GM18867 (cell line): ENCODE measurements around the gene EMC1.
"Not testable (repeated sequence)": the region's sequence is repeated elsewhere in the genome, so short reads cannot be mapped to it uniquely, and the experiment has no call there.

Experiments used
- ATAC-seq: cut with Tn5 transposase; IDR thresholded peaks from one replicate; pipeline ENCODE4 v1.9.1; 2021; ENCODE audit warnings: mild to moderate bottlenecking, moderate library complexity; ENCODE audit not compliant: unreplicated experiment

The EMC1 gene

GRCh38 chr1:19196331-19196730 lies 55.0 kb downstream of the EMC1 start:
- no peak for ATAC-seq

GRCh38 chr1:19193004-19193403 lies 58.3 kb downstream of the EMC1 start:
- no peak for ATAC-seq

- ATAC-seq: no peak
Measured at GRCh38 chr1:19191811-19192210, 59.5 kb downstream of the EMC1 start.

GRCh38 chr1:19190468-19190867 lies 60.9 kb downstream of the EMC1 start:
- ATAC-seq: no peak

GRCh38 chr1:19189270-19189669 lies 62.1 kb downstream of the EMC1 start:
- ATAC-seq: no peak

- ATAC-seq: no peak
Measured at GRCh38 chr1:19187852-19188251, 63.5 kb downstream of the EMC1 start.

GRCh38 chr1:19186001-19186400 lies 65.3 kb downstream of the EMC1 start:
- no peak for ATAC-seq

- no peak for ATAC-seq
Measured at GRCh38 chr1:19182223-19182622, 69.1 kb downstream of the EMC1 start.

GRCh38 chr1:19180265-19180657 lies 71.1 kb downstream of the EMC1 start:
- ATAC-seq: not testable (repeated sequence)

GRCh38 chr1:19179597-19180264 lies 71.6 kb downstream of the EMC1 start:
- no peak for ATAC-seq

GRCh38 chr1:19178734-19179398 lies 72.5 kb downstream of the EMC1 start:
- ATAC-seq: no peak

GRCh38 chr1:19177811-19178210 lies 73.5 kb downstream of the EMC1 start:
- ATAC-seq: no peak

- ATAC-seq: peak; percentile 64
Measured at GRCh38 chr1:19169642-19170041, 81.7 kb downstream of the EMC1 start.

GRCh38 chr1:19167140-19167539 lies 84.2 kb downstream of the EMC1 start:
- no peak for ATAC-seq

GRCh38 chr1:19166066-19166465 lies 85.3 kb downstream of the EMC1 start:
- no peak for ATAC-seq
